Skin epidermis (tissue), 12 donors: ENCODE data around the gene GANC.
"Not testable (repeated sequence)": the region's sequence is repeated elsewhere in the genome, so short reads cannot be mapped to it uniquely, and the experiment has no call there.

Experiments
- H3K27ac ChIP-seq, 21 experiments: fragments of 200-600 bp; sonication (generic) in 11 of 21; one replicate each; pipeline ENCODE4 v1.5.0; 2020; ENCODE audit warnings: mild to moderate bottlenecking in 3 of 21, inconsistent platforms in 2 of 21, moderate library complexity in 2 of 21
- H3K4me3 ChIP-seq, 7 experiments: fragments of 200-600 bp; sonication (generic) in 2 of 7; one replicate each; pipeline ENCODE4 v1.5.0; 2020; ENCODE audit warnings: inconsistent platforms in 2 of 7, mild to moderate bottlenecking in 2 of 7, moderate library complexity in 1 of 7

The GANC gene, protein sequence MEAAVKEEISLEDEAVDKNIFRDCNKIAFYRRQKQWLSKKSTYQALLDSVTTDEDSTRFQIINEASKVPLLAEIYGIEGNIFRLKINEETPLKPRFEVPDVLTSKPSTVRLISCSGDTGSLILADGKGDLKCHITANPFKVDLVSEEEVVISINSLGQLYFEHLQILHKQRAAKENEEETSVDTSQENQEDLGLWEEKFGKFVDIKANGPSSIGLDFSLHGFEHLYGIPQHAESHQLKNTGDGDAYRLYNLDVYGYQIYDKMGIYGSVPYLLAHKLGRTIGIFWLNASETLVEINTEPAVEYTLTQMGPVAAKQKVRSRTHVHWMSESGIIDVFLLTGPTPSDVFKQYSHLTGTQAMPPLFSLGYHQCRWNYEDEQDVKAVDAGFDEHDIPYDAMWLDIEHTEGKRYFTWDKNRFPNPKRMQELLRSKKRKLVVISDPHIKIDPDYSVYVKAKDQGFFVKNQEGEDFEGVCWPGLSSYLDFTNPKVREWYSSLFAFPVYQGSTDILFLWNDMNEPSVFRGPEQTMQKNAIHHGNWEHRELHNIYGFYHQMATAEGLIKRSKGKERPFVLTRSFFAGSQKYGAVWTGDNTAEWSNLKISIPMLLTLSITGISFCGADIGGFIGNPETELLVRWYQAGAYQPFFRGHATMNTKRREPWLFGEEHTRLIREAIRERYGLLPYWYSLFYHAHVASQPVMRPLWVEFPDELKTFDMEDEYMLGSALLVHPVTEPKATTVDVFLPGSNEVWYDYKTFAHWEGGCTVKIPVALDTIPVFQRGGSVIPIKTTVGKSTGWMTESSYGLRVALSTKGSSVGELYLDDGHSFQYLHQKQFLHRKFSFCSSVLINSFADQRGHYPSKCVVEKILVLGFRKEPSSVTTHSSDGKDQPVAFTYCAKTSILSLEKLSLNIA (N-terminal part only)

DNA sequence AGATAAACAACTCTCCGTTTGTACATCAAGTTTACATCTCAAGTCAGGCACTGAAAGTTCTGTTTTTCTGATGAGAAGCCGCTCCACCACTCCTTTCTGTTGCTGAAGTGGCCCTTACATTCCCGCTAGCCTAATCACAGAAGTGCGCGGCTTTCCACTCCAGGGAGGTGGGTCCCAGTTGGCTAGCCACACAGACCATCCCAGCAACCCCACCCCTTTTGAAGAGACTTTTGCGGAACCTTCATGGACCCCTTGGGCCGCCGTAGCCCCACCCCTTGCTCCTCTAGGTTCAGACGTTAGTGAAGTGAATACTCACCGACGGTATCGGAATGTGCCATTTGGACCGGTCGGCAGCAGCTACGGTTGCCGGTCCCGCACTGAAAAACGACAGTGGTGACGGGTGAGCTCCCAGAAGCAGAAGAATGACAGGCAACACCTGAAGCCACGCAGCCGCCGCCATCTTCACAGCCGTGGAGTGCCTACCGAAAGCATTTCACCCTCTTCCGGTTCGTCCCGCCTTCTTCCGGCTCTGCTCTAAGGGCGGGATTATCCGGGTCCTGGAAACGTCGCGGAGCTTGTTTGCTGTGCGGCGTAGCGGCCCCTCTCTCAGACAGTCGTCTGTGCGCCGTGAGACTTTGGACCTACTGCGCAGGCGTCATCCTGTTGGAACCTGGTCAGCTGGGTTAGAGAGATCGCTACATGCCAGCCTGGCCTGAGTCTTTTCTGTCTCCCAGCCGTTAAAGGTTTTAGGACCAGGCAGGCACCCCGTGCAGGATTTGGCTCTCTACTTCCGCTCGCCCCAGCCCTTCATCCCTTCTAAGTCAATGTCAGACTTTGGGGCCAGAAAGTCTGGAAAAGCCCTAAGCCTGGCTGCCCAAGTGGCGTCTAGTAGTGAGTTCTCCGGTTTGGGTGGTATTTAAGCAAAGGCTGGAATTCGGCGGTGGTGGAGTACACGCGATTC lies at the start of gene GANC, which contains the start of gene TMEM87A:
Gene GANC, plus strand, starts transcription at position 263 of the 961 bp plus-strand sequence. CDS start 1,281 bp downstream, outside the sequence.
Gene TMEM87A, minus strand, starts transcription at position 495 of the 961 bp plus-strand sequence. Its CDS starts 35 bp downstream, at position 460.
- Histone ChIP-seq H3K4me3 (peak within 1 kb of the TSS; percentile 56 to 75 (median 62)), H3K27ac (peak within 1 kb of the TSS; percentile 82 to 98 (median 97))

DNA sequence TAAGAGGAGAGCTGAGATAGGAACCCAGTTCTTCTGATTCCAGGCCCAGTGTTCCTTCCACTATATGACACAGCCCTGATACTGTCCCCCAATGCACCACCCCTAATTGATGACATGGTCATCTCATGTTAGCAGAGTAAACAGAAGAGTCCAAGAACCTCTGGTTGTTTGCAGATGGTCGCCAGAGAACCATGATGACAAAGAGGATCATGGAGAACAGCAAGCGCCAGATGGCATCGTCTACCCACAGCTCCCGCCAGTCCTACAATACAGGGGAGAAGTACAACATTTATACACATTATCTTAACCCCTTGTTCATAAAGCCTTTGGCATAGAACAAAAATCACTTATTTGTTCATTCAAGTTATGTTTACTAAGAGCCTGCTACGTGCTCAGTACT lies 46.4 kb upstream of the GANC start:
- Histone ChIP-seq H3K4me3 (no peak overlapping the region), H3K27ac (no peak overlapping the region)

DNA sequence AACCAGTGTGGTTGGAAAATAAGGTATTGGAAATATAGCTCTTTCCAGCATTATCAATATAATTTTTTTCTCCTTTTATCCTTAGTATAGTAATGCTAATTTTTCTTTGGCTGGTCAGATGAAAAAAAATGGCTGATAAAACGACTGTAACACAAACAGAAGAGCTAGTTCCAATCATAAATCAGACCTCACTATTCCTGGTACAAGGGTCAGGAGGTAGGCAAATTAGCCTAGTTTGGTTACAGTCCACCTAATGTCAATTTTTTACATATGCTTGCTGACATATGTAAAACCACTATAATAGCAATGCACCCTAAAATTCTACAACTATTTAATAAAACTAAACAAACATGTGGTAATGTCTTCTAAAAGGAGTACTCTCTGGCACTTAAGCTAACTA lies 45.0 kb upstream of the GANC start:
- Histone ChIP-seq H3K4me3 (no peak overlapping the region), H3K27ac (peak overlapping the region in 1 of 21 experiments; percentile 3)

GRCh38 chr15:42228981-42229380 lies 44.0 kb upstream of the GANC start:
- not testable (repeated sequence) for H3K27ac ChIP-seq, H3K4me3 ChIP-seq

DNA sequence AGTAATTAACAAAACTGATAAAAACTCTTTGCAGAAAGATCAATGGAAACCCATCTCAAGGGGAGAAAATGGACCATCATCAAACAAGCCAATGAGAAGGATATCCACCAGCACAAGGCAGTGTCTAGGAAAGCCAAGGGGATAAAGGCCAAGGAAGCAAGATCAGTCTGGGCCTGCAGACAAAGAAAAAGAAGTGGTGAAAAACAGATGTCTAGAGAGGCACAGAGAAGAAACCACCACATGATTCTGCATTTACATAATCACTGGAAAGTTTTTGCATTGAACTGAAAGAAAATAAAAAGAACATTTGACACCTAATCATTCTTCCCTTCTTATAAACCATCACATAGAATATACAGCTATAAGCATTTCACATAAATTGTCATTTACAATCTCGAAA lies 41.9 kb upstream of the GANC start:
- Histone ChIP-seq H3K27ac (no peak overlapping the region), H3K4me3 (no peak overlapping the region)

GRCh38 chr15:42232606-42233005 lies 40.4 kb upstream of the GANC start:
- Histone ChIP-seq H3K27ac (no peak overlapping the region), H3K4me3 (no peak overlapping the region)

GRCh38 chr15:42233107-42233506 lies 39.9 kb upstream of the GANC start:
- H3K4me3 ChIP-seq, result no peak overlapping the region
- H3K27ac ChIP-seq, result no peak overlapping the region

DNA sequence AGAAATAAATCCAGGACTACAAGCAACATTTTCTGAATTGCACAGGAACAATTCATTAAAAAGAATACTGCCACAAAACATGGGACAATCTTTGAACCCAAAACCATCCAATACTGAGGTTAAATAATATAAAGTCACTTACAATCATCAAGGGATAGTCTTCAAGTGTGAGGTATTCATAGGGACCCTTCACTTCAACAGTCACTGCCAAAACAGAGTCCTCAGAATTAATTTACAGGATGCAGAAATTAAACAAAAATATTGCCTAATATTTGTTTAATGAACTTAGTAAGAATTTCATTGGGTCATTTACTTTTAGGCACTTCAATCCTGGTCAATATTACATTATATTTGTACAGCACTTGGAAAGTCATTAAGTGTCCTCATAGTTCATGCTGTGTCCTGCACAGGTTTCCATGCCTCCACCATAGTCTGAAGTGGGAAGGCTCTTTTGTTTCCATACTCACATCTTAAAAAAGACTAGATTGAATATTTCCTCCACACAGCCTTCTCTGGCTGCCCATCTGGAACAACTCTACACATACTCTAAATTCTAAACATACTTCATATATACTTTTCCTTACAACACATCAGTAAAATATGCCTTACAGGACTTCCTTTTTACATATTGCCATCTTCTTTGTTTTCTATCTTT lies 33.3 kb upstream of the GANC start:
- no peak overlapping the region for H3K4me3 ChIP-seq
- H3K27ac ChIP-seq, result no peak overlapping the region

GRCh38 chr15:42240823-42241222 lies 32.2 kb upstream of the GANC start:
- Histone ChIP-seq H3K4me3 (no peak overlapping the region), H3K27ac (no peak overlapping the region)

- Histone ChIP-seq H3K27ac (no peak overlapping the region), H3K4me3 (no peak overlapping the region)
Observed at GRCh38 chr15:42253300-42253699, 19.7 kb upstream of the GANC start.

- no peak overlapping the region for H3K4me3 ChIP-seq
- H3K27ac ChIP-seq, result no peak overlapping the region
Observed at GRCh38 chr15:42264795-42265194, 8.2 kb upstream of the GANC start.

- H3K4me3 ChIP-seq, result no peak overlapping the region
Observed at GRCh38 chr15:42267286-42267685, 5.7 kb upstream of the GANC start.

GRCh38 chr15:42270551-42270950 lies 2.5 kb upstream of the GANC start:
- Histone ChIP-seq H3K27ac (peak overlapping the region in 2 of 21 experiments; percentile 8 to 41), H3K4me3 (no peak overlapping the region)

More at GRCh38 chr15:42267286-42267685, 5.7 kb upstream of the GANC start:
- no peak overlapping the region for H3K27ac ChIP-seq

GRCh38 chr15:42270996-42271395 lies 2.0 kb upstream of the GANC start:
- Histone ChIP-seq H3K4me3 (no peak overlapping the region), H3K27ac (peak overlapping the region in 2 of 21 experiments; percentile 41 to 71)

GRCh38 chr15:42273900-42274701 lies 1.1 kb downstream of the GANC start:
- Histone ChIP-seq H3K27ac (peak overlapping the region; percentile 82 to 98 (median 97)), H3K4me3 (peak overlapping the region; percentile 56 to 75 (median 62))

GRCh38 chr15:42274702-42274989 lies 1.6 kb downstream of the GANC start:
- Histone ChIP-seq H3K27ac (peak overlapping the region; percentile 82 to 98 (median 97)), H3K4me3 (peak overlapping the region; percentile 56 to 75 (median 62))

GRCh38 chr15:42275780-42276391 lies 2.9 kb downstream of the GANC start:
- H3K4me3 ChIP-seq, result peak overlapping the region in 3 of 7 experiments; percentile 56 to 62 (median 60)
- peak overlapping the region in 20 of 21 experiments; percentile 33 to 98 (median 97) for H3K27ac ChIP-seq

DNA sequence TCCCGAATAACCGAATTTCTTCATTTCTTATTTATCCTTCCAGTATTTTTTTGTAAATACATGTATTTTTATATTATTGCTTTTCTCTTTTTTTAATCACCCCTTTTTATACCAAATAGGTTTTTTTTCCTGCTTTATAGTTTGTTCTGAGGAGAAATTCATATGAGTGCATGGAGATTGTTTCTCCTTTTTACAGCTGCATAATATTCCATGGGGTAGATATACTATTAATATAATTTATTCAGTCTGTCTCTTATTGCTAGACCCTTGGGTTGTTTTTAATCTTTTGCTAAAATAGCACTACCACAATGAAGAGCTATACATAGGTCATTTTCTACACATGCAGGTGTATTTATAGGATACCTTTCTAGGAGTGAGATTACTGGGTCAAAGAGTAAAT lies 3.8 kb downstream of the GANC start:
- H3K27ac ChIP-seq, result peak overlapping the region in 1 of 21 experiments; percentile 97
- no peak overlapping the region for H3K4me3 ChIP-seq
